Subcutaneous adipose tissue (tissue), 4 donors: ENCODE measurements around the gene CMIP. TPM values are rescaled to one million over a fixed set of nuclear protein-coding genes. Genes with fewer than 3 reads are reported as not detected.

Source experiments
- CTCF ChIP-seq: fragments of 450-650 bp; IDR thresholded peaks from one replicate; pipeline ENCODE4 v1.5.1; 2016; ENCODE audit warnings: low read depth, mild to moderate bottlenecking, control low read depth, antibody characterized with exemption, moderate library complexity
- total RNA-seq, 4 donors: library from RNA; depleted of rRNA; stranded (reverse); fragments of >200 nt; gene quantifications; one replicate each; pipeline ENCODE4 v1.1.0, GENCODE V29; 2016

The CMIP gene
- total RNA-seq, 4 donors from 2014 or later, result 19.9 to 40.3 (median 26.0) TPM

- TF ChIP-seq CTCF, result no peak
Measured at GRCh38 chr16:81592353-81592866, 147.8 kb downstream of the CMIP start.

GRCh38 chr16:81593481-81593880 lies 148.9 kb downstream of the CMIP start:
- TF ChIP-seq CTCF, result no peak

GRCh38 chr16:81595629-81596292 lies 151.2 kb downstream of the CMIP start:
- no peak for TF ChIP-seq CTCF

GRCh38 chr16:81597079-81597658 lies 152.6 kb downstream of the CMIP start:
- no peak for TF ChIP-seq CTCF

- TF ChIP-seq CTCF, result no peak
Measured at GRCh38 chr16:81598083-81598482, 153.5 kb downstream of the CMIP start.

- no peak for TF ChIP-seq CTCF
Measured at GRCh38 chr16:81599034-81599744, 154.6 kb downstream of the CMIP start.

- no peak for TF ChIP-seq CTCF
Measured at GRCh38 chr16:81600275-81600674, 155.7 kb downstream of the CMIP start.
